Keratinocyte (primary cell): ENCODE data around the gene GABRA4. TPM values are rescaled to one million over a fixed set of nuclear protein-coding genes. Genes with fewer than 3 reads are reported as not detected.

Source experiments
- DNase-seq: peaks from one replicate; pipeline ENCODE4 v3.0.0-alpha.2; 2011; ENCODE audit warnings: low read depth, missing footprints, low spot score
- FAIRE-seq: peaks from 2 replicates; lab custom pipeline; 2011; peaks lifted over from hg19 to GRCh38; lab: Jason Lieb, UNC
- H2AFZ ChIP-seq: 2 replicates; pipeline ENCODE4 v1.6.0; 2012; ENCODE audit warnings: low read length, control low read depth, inconsistent platforms; ENCODE audit not compliant: control insufficient read depth
- H3K27ac ChIP-seq: 2 replicates; pipeline ENCODE4 v1.5.1; 2011; ENCODE audit warnings: low read length; ENCODE audit not compliant: control insufficient read depth, insufficient read depth
- H3K27me3 ChIP-seq: 3 replicates; pipeline ENCODE4 v1.6.0; 2011; ENCODE audit warnings: low read length; ENCODE audit not compliant: control insufficient read depth, insufficient read depth; ENCODE audit errors: extremely low read depth
- H3K36me3 ChIP-seq, 2 experiments: 2 replicates in 1 of 2; 3 replicates in 1 of 2; pipeline ENCODE4 v1.5.1; 2011; ENCODE audit warnings: low read length in 2 of 2, mild to moderate bottlenecking in 1 of 2; ENCODE audit not compliant: control insufficient read depth in 2 of 2, insufficient read depth in 2 of 2; ENCODE audit errors: extremely low read depth in 1 of 2
- H3K4me1 ChIP-seq: 3 replicates; pipeline ENCODE4 v1.5.1; 2011; ENCODE audit warnings: low read length; ENCODE audit not compliant: control insufficient read depth, insufficient read depth; ENCODE audit errors: extremely low read depth
- H3K4me2 ChIP-seq: 3 replicates; pipeline ENCODE4 v1.6.0; 2011; ENCODE audit warnings: low read depth, low read length; ENCODE audit not compliant: control insufficient read depth, insufficient read depth; ENCODE audit errors: extremely low read depth
- H3K4me3 ChIP-seq, 3 experiments: fragments of 200-600 bp in 1 of 3; sonication (generic) in 1 of 3; 2 replicates in 2 of 3; 3 replicates in 1 of 3; pipeline ENCODE4 v1.5.1; 2011 to 2016; ENCODE audit warnings: low read length in 3 of 3, mild to moderate bottlenecking in 3 of 3, control low read depth in 2 of 3, inconsistent platforms in 1 of 3, low read depth in 1 of 3, mixed read lengths in 1 of 3, mixed run types in 1 of 3, moderate library complexity in 1 of 3; ENCODE audit not compliant: control insufficient read depth in 2 of 3, insufficient read depth in 2 of 3; ENCODE audit errors: extremely low read depth in 1 of 3
- H3K79me2 ChIP-seq: 2 replicates; pipeline ENCODE4 v1.6.0; 2012; ENCODE audit warnings: low read length; ENCODE audit not compliant: control insufficient read depth, insufficient read depth
- H3K9ac ChIP-seq: 3 replicates; pipeline ENCODE4 v1.6.0; 2011; ENCODE audit warnings: low read length; ENCODE audit not compliant: control insufficient read depth, insufficient read depth; ENCODE audit errors: extremely low read depth
- H3K9me1 ChIP-seq: 3 replicates; pipeline ENCODE4 v1.6.0; 2011; ENCODE audit warnings: low read length; ENCODE audit not compliant: control insufficient read depth, insufficient read depth; ENCODE audit errors: extremely low read depth
- H3K9me3 ChIP-seq: 2 replicates; pipeline ENCODE4 v1.5.1; 2012; ENCODE audit warnings: low read depth, low read length; ENCODE audit not compliant: control insufficient read depth
- H4K20me1 ChIP-seq: 3 replicates; pipeline ENCODE4 v1.6.0; 2011; ENCODE audit warnings: low read length; ENCODE audit not compliant: control insufficient read depth, insufficient read depth; ENCODE audit errors: extremely low read depth
- CTCF ChIP-seq, 3 experiments: IDR thresholded peaks in 1 of 3; conservative IDR thresholded peaks in 1 of 3; optimal IDR thresholded peaks in 1 of 3; 2 replicates in 2 of 3; 3 replicates in 1 of 3; pipeline versions ENCODE3 to v1.5.1; 2011; ENCODE audit warnings: low read length in 3 of 3, mild to moderate bottlenecking in 3 of 3, moderate library complexity in 2 of 3, control low read depth in 1 of 3, inconsistent platforms in 1 of 3; ENCODE audit not compliant: insufficient read depth in 2 of 3; ENCODE audit errors: extremely low read depth in 1 of 3
- EZH2 ChIP-seq: IDR thresholded peaks from one replicate; pipeline ENCODE4 v1.6.1; 2012; ENCODE audit warnings: inconsistent platforms, mild to moderate bottlenecking, low read length, moderate library complexity
- dilution Hi-C: fragments of 300-500 bp; cut with MboI; formaldehyde crosslinking; loops from one replicate; pipeline ENCODE4 v1.7.0; 2020; ENCODE audit warnings: low sequenced_read_pairs; ENCODE audit not compliant: extremely low pct_ligation_motif_present
- polyA plus RNA-seq, 5 experiments: library from polyadenylated mRNA; depleted of rRNA in 3 of 5; stranded (reverse) in 3 of 5; stranded (forward) in 1 of 5; unstranded in 1 of 5; fragments of >200 nt; gene quantifications; 1 replicate in 1 of 5; 2 replicates in 3 of 5; 3 replicates in 1 of 5; pipeline versions ENCODE4 v1.2.1 to v1.2.3, GENCODE V29; 2011 to 2012; ENCODE audit warnings: missing spikeins in 2 of 5, low read depth in 1 of 5, low replicate concordance in 1 of 5

Gene GABRA4
- polyA plus RNA-seq, 1 donor (not counting 4 experiments of a cell fraction or from before 2014, with no cell fraction given): not detected

- no peak for TF ChIP-seq CTCF (optimal IDR thresholded peaks at IDR 0.05 in 1 of 3, IDR thresholded peaks at IDR 0.05 in 1 of 3, conservative IDR thresholded peaks at IDR 0.05 in 1 of 3; ENCODE audit: extremely low read depth in 1 of 3, insufficient read depth in 2 of 3, low read length in 3 of 3)
- TF ChIP-seq EZH2: no peak
- FAIRE-seq (no peak), DNase-seq (no peak)
- H3K36me3 ChIP-seq: no peaks in the 10 kb centered on the region
- no peaks in the 10 kb centered on the region for H3K27me3 ChIP-seq
- no peaks in the 10 kb centered on the region for H3K9me3 ChIP-seq
- no peaks in the 10 kb centered on the region for H4K20me1 ChIP-seq
- H3K9me1 ChIP-seq: no peaks in the 10 kb centered on the region
- H3K4me1 ChIP-seq: no peaks in the 10 kb centered on the region
- no peak overlapping the region for H3K4me2 ChIP-seq
- H3K4me3 ChIP-seq: no peak overlapping the region
- no peak overlapping the region for H2AFZ ChIP-seq
- H3K27ac ChIP-seq: no peak overlapping the region
- dilution Hi-C loops: no loop called here
- H3K79me2 ChIP-seq: no peaks in the 10 kb centered on the region
- H3K9ac ChIP-seq: no peak overlapping the region
Measured at GRCh38 chr4:46949822-46950221, 43.6 kb downstream of the GABRA4 start.

GRCh38 chr4:46947541-46947940 lies 45.8 kb downstream of the GABRA4 start:
- H3K4me1 ChIP-seq: no peaks in the 10 kb centered on the region
- DNase-seq (no peak), FAIRE-seq (no peak)
- dilution Hi-C loops: no loop called here
- H3K27ac ChIP-seq: no peak overlapping the region
- TF ChIP-seq CTCF (optimal IDR thresholded peaks at IDR 0.05 in 1 of 3, IDR thresholded peaks at IDR 0.05 in 1 of 3, conservative IDR thresholded peaks at IDR 0.05 in 1 of 3; ENCODE audit: extremely low read depth in 1 of 3, insufficient read depth in 2 of 3, low read length in 3 of 3): no peak
- no peak for TF ChIP-seq EZH2
- H3K9me3 ChIP-seq: no peaks in the 10 kb centered on the region
- H3K27me3 ChIP-seq: no peaks in the 10 kb centered on the region
- H3K4me3 ChIP-seq: no peak overlapping the region
- no peak overlapping the region for H2AFZ ChIP-seq
- H3K9ac ChIP-seq: no peak overlapping the region
- no peak overlapping the region for H3K4me2 ChIP-seq
- no peaks in the 10 kb centered on the region for H3K79me2 ChIP-seq
- H3K9me1 ChIP-seq: no peaks in the 10 kb centered on the region
- no peaks in the 10 kb centered on the region for H3K36me3 ChIP-seq
- H4K20me1 ChIP-seq: no peaks in the 10 kb centered on the region
